ENCODE data around the gene DGCR6. TPM values are rescaled to one million over a fixed set of nuclear protein-coding genes. Genes with fewer than 3 reads are reported as not detected.
"Not testable (repeated sequence)": the region's sequence is repeated elsewhere in the genome, so short reads cannot be mapped to it uniquely, and the experiment has no call there.

The DGCR6 gene
- 1.1 TPM for polyA plus RNA-seq (2013, experiment 1 of 2)
- 0.95 TPM for polyA plus RNA-seq (2013, experiment 2 of 2)

DNA sequence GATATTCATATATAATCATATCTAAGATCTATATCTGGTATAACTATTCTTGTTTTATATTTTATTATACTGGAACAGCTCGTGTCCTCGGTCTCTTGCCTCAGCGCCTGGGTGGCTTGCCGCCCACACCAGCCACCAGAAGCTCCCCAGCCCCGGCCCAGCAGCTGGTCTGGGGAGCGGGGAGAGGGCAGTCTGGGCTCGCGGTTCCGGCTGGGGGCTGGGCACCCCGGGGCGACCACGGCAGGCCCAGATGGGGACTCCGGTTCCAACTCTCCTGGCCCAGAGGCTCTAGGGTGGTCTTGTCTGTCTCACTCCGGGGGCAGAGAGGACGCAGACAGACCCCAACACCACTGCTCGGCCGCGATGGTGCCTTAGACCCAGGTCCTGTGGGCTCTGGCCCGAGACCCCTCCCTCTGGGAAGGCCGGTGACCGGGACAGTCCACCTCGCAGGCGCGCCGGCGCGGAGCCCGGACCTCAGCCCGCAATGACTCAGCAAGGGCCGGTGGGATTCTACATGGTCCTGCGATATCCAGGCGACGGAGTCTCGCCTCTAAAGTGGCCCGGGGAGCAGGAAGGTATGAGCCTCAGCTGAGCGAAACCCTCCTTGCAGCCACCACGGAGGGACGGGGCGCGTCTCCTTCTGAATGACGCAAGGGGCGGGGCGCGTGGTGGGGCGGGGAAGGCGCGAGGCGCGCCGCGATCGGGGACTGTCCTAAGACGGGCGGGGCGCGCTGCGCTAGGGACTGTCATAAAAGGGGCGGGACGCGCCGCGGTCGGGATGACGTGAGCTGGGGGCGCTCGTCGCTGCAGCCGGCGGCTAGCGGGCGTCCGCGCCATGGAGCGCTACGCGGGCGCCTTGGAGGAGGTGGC is at the start of gene DGCR6:
TSS of gene DGCR6 (plus strand) at position 781 of the 870 bp plus-strand sequence. CDS start at position 836, 55 bp downstream.
- H3K36me3 ChIP-seq (ENCODE audit: insufficient read depth, low read length): no peaks in the 10 kb centered on the region
- no peak within 1 kb of the TSS for H3K9ac ChIP-seq (ENCODE audit: low read depth, low read length)

DNA sequence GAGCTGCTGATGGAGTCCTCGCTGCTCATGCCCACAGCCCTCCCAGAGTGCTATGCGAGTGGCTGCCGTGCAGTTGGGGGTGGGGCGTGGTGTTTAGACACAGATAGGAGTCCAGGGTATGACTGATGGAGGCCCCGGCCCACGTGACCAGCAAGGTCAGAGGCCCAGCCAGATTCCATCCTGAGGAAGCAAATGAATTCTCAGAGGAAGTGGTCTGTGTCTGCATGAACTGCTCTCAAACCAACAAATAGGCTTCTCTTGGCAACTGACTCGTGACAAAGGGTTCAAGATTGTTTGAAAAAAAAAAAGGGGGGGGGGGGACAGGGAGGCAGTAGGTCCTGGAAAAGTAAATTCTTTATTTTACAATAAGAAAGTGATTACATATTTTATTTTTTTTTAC is 46.8 kb upstream of the DGCR6 start:
- not testable (repeated sequence) for H3K27ac ChIP-seq (ENCODE audit: low read depth, low read length); H3K36me3 ChIP-seq (ENCODE audit: insufficient read depth, low read length); H3K9ac ChIP-seq (ENCODE audit: low read depth, low read length); H3K27me3 ChIP-seq (ENCODE audit: insufficient read depth, low read length); H3K9me3 ChIP-seq (ENCODE audit: insufficient read depth, low read depth, low read length); H3K4me3 ChIP-seq (ENCODE audit: low read length); H3K4me1 ChIP-seq (ENCODE audit: insufficient read depth, low read length)
- no CpG with 5 or more reads among the region's 7 CpGs for WGBS

More for the DNA sequence above, at the start of gene DGCR6:
- Histone ChIP-seq H3K4me3 (ENCODE audit: low read length) (no peak within 1 kb of the TSS), H3K27ac (ENCODE audit: low read depth, low read length) (no peak within 1 kb of the TSS), H3K27me3 (ENCODE audit: insufficient read depth, low read length) (no peaks in the 10 kb centered on the region), H3K4me1 (ENCODE audit: insufficient read depth, low read length) (no peaks in the 10 kb centered on the region), H3K9me3 (ENCODE audit: insufficient read depth, low read depth, low read length) (no peaks in the 10 kb centered on the region)
- WGBS: no CpG with 5 or more reads among the region's 77 CpGs

DNA sequence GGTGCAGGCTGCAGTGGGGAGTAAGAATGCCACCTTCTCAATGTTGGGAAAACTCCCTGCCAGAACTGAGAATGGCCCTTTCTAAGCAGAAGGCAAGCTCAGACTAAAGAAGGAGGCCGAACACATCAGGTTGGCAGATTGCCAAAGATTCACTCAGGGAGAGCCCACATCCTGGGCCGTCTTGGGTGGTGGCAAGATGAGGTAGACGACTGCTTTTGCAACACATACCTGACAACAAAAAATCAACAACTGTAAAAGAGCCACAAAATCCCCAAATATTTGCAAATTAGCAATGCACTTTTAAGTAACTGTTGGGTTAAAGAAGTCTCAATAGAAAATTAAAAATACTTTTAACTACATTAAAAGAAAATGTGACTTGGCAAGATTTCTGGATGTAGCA is 24.9 kb upstream of the DGCR6 start:
- not testable (repeated sequence) for H3K9ac ChIP-seq (ENCODE audit: low read depth, low read length); H3K27me3 ChIP-seq (ENCODE audit: insufficient read depth, low read length); H3K36me3 ChIP-seq (ENCODE audit: insufficient read depth, low read length); H3K9me3 ChIP-seq (ENCODE audit: insufficient read depth, low read depth, low read length); H3K4me3 ChIP-seq (ENCODE audit: low read length); H3K27ac ChIP-seq (ENCODE audit: low read depth, low read length); H3K4me1 ChIP-seq (ENCODE audit: insufficient read depth, low read length)
- no CpG with 5 or more reads among the region's 3 CpGs for WGBS

- WGBS: 92% methylated on average over 3 of the region's 4 CpGs
Observed at GRCh38 chr22:18884465-18884864, 21.7 kb upstream of the DGCR6 start.

GRCh38 chr22:18888115-18888514 is 18.0 kb upstream of the DGCR6 start:
- Histone ChIP-seq H3K4me1 (ENCODE audit: insufficient read depth, low read length) (no peaks in the 10 kb centered on the region), H3K27ac (ENCODE audit: low read depth, low read length) (no peak overlapping the region), H3K9me3 (ENCODE audit: insufficient read depth, low read depth, low read length) (no peaks in the 10 kb centered on the region), H3K36me3 (ENCODE audit: insufficient read depth, low read length) (no peaks in the 10 kb centered on the region), H3K4me3 (ENCODE audit: low read length) (no peak overlapping the region), H3K27me3 (ENCODE audit: insufficient read depth, low read length) (no peaks in the 10 kb centered on the region), H3K9ac (ENCODE audit: low read depth, low read length) (no peak overlapping the region)
- WGBS: no CpG with 5 or more reads among the region's 8 CpGs

More at GRCh38 chr22:18884465-18884864, 21.7 kb upstream of the DGCR6 start:
- H3K4me1 ChIP-seq (ENCODE audit: insufficient read depth, low read length); H3K9ac ChIP-seq (ENCODE audit: low read depth, low read length); H3K27ac ChIP-seq (ENCODE audit: low read depth, low read length); H3K4me3 ChIP-seq (ENCODE audit: low read length); H3K36me3 ChIP-seq (ENCODE audit: insufficient read depth, low read length); H3K27me3 ChIP-seq (ENCODE audit: insufficient read depth, low read length); H3K9me3 ChIP-seq (ENCODE audit: insufficient read depth, low read depth, low read length): not testable (repeated sequence)

DNA sequence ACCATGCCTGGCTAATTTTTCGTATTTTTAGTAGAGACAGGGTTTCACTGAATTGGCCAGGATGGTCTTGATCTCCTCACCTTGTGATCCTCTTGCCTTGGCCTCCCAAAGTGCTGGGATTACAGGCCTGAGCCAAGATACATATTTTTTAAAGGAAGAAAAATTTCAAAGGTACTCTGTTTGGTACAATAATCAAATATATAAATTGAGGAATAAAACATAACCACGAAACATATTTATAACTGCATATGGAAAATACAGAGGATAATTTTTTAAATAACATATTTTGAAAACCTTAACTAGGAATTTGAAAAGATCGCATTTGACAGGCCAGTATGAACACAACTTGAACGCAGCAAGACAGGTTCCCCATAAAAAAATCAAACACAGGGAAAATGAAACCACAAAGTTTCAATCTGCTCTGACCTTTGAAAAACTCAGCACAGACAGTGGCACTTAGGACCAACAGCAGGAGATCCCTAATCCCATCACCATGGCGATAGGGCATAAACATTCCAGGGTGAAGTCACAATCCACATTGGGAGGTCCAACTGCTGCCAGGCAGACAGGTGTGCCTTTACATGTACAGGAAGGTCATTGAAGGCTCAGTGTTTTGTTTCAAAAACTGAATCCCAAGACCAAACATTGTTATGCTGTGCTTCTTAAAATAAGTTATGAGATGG is 15.5 kb upstream of the DGCR6 start:
- H3K9me3 ChIP-seq (ENCODE audit: insufficient read depth, low read depth, low read length); H3K27ac ChIP-seq (ENCODE audit: low read depth, low read length); H3K9ac ChIP-seq (ENCODE audit: low read depth, low read length); H3K27me3 ChIP-seq (ENCODE audit: insufficient read depth, low read length); H3K4me1 ChIP-seq (ENCODE audit: insufficient read depth, low read length); H3K4me3 ChIP-seq (ENCODE audit: low read length); H3K36me3 ChIP-seq (ENCODE audit: insufficient read depth, low read length): not testable (repeated sequence)
- no CpG with 5 or more reads among the region's 5 CpGs for WGBS

- not testable (repeated sequence) for H3K36me3 ChIP-seq (ENCODE audit: insufficient read depth, low read length); H3K9me3 ChIP-seq (ENCODE audit: insufficient read depth, low read depth, low read length); H3K27ac ChIP-seq (ENCODE audit: low read depth, low read length); H3K4me1 ChIP-seq (ENCODE audit: insufficient read depth, low read length); H3K9ac ChIP-seq (ENCODE audit: low read depth, low read length); H3K4me3 ChIP-seq (ENCODE audit: low read length); H3K27me3 ChIP-seq (ENCODE audit: insufficient read depth, low read length)
- WGBS: no CpG with 5 or more reads among the region's 4 CpGs
Observed at GRCh38 chr22:18893775-18894174, 12.3 kb upstream of the DGCR6 start.

GRCh38 chr22:18896037-18896657 is 10.0 kb upstream of the DGCR6 start:
- not testable (repeated sequence) for H3K9me3 ChIP-seq (ENCODE audit: insufficient read depth, low read depth, low read length); H3K27ac ChIP-seq (ENCODE audit: low read depth, low read length); H3K27me3 ChIP-seq (ENCODE audit: insufficient read depth, low read length); H3K9ac ChIP-seq (ENCODE audit: low read depth, low read length); H3K4me3 ChIP-seq (ENCODE audit: low read length); H3K4me1 ChIP-seq (ENCODE audit: insufficient read depth, low read length); H3K36me3 ChIP-seq (ENCODE audit: insufficient read depth, low read length)
- 96% methylated on average over 5 of the region's 7 CpGs for WGBS

DNA sequence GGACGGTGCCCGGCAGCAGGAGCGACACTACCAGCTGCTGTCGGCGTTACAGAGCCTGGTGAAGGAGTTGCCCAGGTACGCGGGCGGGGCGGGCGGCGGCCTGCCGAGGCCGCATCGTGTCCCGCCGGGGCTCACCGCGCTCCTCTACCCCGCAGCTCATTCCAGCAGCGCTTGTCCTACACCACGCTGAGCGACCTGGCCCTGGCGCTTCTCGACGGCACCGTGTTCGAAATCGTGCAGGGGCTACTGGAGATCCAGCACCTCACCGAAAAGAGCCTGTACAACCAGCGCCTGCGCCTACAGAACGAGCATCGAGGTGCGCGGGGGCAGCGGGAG is 258 bp downstream of the DGCR6 start:
- H3K4me1 ChIP-seq (ENCODE audit: insufficient read depth, low read length); H3K9ac ChIP-seq (ENCODE audit: low read depth, low read length); H3K4me3 ChIP-seq (ENCODE audit: low read length); H3K9me3 ChIP-seq (ENCODE audit: insufficient read depth, low read depth, low read length); H3K36me3 ChIP-seq (ENCODE audit: insufficient read depth, low read length); H3K27me3 ChIP-seq (ENCODE audit: insufficient read depth, low read length); H3K27ac ChIP-seq (ENCODE audit: low read depth, low read length): not testable (repeated sequence)
- no CpG with 5 or more reads among the region's 36 CpGs for WGBS

DNA sequence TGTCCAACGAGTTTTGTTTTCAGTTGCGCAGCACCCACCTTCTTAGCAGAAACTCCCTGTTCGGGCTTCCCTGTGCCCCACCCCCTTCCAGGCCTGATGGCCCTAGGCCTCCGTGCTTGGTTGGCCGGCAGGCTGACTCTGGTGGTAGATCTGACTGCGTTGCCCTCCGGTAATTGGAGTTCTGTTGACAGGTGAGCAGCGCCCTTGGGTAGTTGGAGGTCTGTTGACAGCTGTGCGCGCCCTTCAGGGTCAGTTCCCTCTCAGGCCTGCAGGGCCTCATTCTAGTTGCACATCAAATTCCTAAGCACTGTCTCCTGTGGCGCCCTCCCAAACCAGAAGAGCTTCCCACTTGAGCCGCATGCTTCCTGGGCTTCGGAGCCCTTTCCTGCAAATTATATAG is 776 bp downstream of the DGCR6 start:
- Histone ChIP-seq H3K9ac (ENCODE audit: low read depth, low read length) (no peak overlapping the region), H3K36me3 (ENCODE audit: insufficient read depth, low read length) (no peaks in the 10 kb centered on the region), H3K27me3 (ENCODE audit: insufficient read depth, low read length) (no peaks in the 10 kb centered on the region), H3K4me3 (ENCODE audit: low read length) (no peak overlapping the region), H3K9me3 (ENCODE audit: insufficient read depth, low read depth, low read length) (no peaks in the 10 kb centered on the region), H3K4me1 (ENCODE audit: insufficient read depth, low read length) (no peaks in the 10 kb centered on the region), H3K27ac (ENCODE audit: low read depth, low read length) (no peak overlapping the region)
- WGBS: 6% methylated on average over 3 of the region's 13 CpGs

DNA sequence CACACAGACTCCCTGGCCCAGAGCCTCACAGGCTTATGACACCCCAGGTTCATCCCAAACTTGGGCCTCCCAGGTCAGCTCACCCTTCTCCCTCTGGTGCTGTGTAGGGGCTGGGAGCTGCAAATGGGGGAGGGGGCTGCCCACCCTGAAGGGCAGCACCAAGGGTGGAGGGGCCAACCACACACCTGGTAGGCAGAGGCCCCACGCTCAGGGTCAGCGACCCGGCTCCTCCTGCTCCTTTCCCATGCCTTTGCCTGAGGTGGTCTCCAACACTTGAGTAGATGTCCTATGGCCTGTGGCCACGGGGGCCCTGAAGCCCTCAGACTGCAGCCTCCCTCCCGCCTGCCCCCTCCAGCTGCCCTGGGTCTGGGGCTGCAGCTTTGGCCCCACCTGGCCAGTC is 3.4 kb downstream of the DGCR6 start:
- no peak overlapping the region for H3K9ac ChIP-seq (ENCODE audit: low read depth, low read length)
- H3K36me3 ChIP-seq (ENCODE audit: insufficient read depth, low read length): no peaks in the 10 kb centered on the region
- H3K4me1 ChIP-seq (ENCODE audit: insufficient read depth, low read length): no peaks in the 10 kb centered on the region
- H3K4me3 ChIP-seq (ENCODE audit: low read length): no peak overlapping the region
- no peaks in the 10 kb centered on the region for H3K27me3 ChIP-seq (ENCODE audit: insufficient read depth, low read length)
- no peaks in the 10 kb centered on the region for H3K9me3 ChIP-seq (ENCODE audit: insufficient read depth, low read depth, low read length)
- no peak overlapping the region for H3K27ac ChIP-seq (ENCODE audit: low read depth, low read length)
- 91% methylated on average over 3 of the region's 5 CpGs for WGBS
